HEK293 (cell line): ENCODE data around the gene PGA5.

Experiments
- CTCF ChIA-PET: fragments of 350-600 bp; formaldehyde crosslinking; extraction: SDS; loops from one replicate; lab custom pipeline; 2021; ENCODE audit warnings: antibody characterized with exemption; lab: Yijun Ruan, JAX
- POLR2A ChIA-PET: fragments of 300-600 bp; formaldehyde crosslinking; extraction: SDS; loops from one replicate; lab custom pipeline; 2020; ENCODE audit warnings: antibody characterized with exemption, inconsistent platforms; lab: Yijun Ruan, JAX
- H3K27ac ChIP-seq: fragments of 200-500 bp; sonication (Bioruptor generic); 2 replicates; pipeline ENCODE4 v1.5.1; 2014; ENCODE audit warnings: low read depth, low read length, control low read depth, inconsistent platforms; ENCODE audit errors: extremely low read depth
- H3K36me3 ChIP-seq, 2 experiments: fragments of 200-500 bp in 1 of 2; sonication (Bioruptor generic) in 1 of 2; 1 replicate in 1 of 2; 2 replicates in 1 of 2; pipeline ENCODE4 v1.5.1; 2014 to 2017; ENCODE audit warnings: inconsistent platforms in 2 of 2, low read length in 2 of 2; ENCODE audit not compliant: control insufficient read depth in 2 of 2, insufficient read depth in 1 of 2
- H3K4me1 ChIP-seq: fragments of 200-500 bp; sonication (Bioruptor generic); 2 replicates; pipeline ENCODE4 v1.5.1; 2014; ENCODE audit warnings: mild to moderate bottlenecking, low read length, inconsistent platforms; ENCODE audit not compliant: control insufficient read depth, insufficient read depth
- H3K4me3 ChIP-seq: 2 replicates; pipeline ENCODE4 v1.5.1; 2011; ENCODE audit warnings: low read depth, mild to moderate bottlenecking, control low read depth, low read length, moderate library complexity
- H3K9me3 ChIP-seq: fragments of 200-500 bp; sonication (Bioruptor generic); 2 replicates; pipeline ENCODE4 v1.5.1; 2014; ENCODE audit warnings: low read depth, low read length, inconsistent platforms; ENCODE audit not compliant: control insufficient read depth, insufficient read depth
- ATF2 ChIP-seq: fragments of 450-650 bp; formaldehyde crosslinking; IDR thresholded peaks from 2 replicates; pipeline ENCODE4 v1.5.1; 2016; ENCODE audit warnings: missing biosample characterization, missing genetic modification characterization, low read depth
- BCL11B ChIP-seq: fragments of 450-650 bp; formaldehyde crosslinking; IDR thresholded peaks from 2 replicates; pipeline ENCODE4 v1.5.1; 2016; ENCODE audit warnings: low read depth, missing biosample characterization, missing genetic modification characterization
- EGR2 ChIP-seq: fragments of 450-650 bp; formaldehyde crosslinking; IDR thresholded peaks from 2 replicates; pipeline ENCODE4 v1.5.1; 2016; ENCODE audit warnings: low read depth, missing biosample characterization, missing genetic modification characterization
- HOXD13 ChIP-seq: sonication (generic); formaldehyde crosslinking; IDR thresholded peaks from 2 replicates; pipeline ENCODE4 v1.8.0; 2022; ENCODE audit warnings: missing genetic modification reagents, borderline replicate concordance
- INSM2 ChIP-seq: fragments of 450-650 bp; formaldehyde crosslinking; IDR thresholded peaks from 2 replicates; pipeline ENCODE4 v1.5.1; 2016; ENCODE audit warnings: missing biosample characterization, missing genetic modification characterization
- OSR2 ChIP-seq: fragments of 450-650 bp; formaldehyde crosslinking; IDR thresholded peaks from 2 replicates; pipeline ENCODE4 v1.5.1; 2016; ENCODE audit warnings: missing biosample characterization, missing genetic modification characterization
- PBX3 ChIP-seq: sonication (generic); formaldehyde crosslinking; IDR thresholded peaks from 2 replicates; pipeline ENCODE4 v1.8.1; 2022; ENCODE audit warnings: mild to moderate bottlenecking, moderate library complexity, missing genetic modification reagents
- SCRT2 ChIP-seq: fragments of 450-650 bp; formaldehyde crosslinking; IDR thresholded peaks from 2 replicates; pipeline ENCODE4 v1.5.1; 2016; ENCODE audit warnings: missing biosample characterization, missing genetic modification characterization
- ZBTB20 ChIP-seq: fragments of 450-650 bp; formaldehyde crosslinking; IDR thresholded peaks from 2 replicates; pipeline ENCODE4 v1.5.1; 2016; ENCODE audit warnings: missing biosample characterization, missing genetic modification characterization
- ZBTB48 ChIP-seq: fragments of 450-650 bp; formaldehyde crosslinking; IDR thresholded peaks from 2 replicates; pipeline ENCODE4 v1.5.1; 2016; ENCODE audit warnings: missing biosample characterization, missing genetic modification characterization
- ZFHX2 ChIP-seq: fragments of 450-650 bp; formaldehyde crosslinking; conservative IDR thresholded peaks from 2 replicates; pipeline ENCODE4 v1.5.1; 2016; ENCODE audit warnings: missing biosample characterization, missing genetic modification characterization
- ZNF19 ChIP-seq: fragments of 450-650 bp; formaldehyde crosslinking; IDR thresholded peaks from 2 replicates; pipeline ENCODE4; 2016; ENCODE audit warnings: missing biosample characterization, missing genetic modification characterization, low read depth
- ZNF211 ChIP-seq: fragments of 450-650 bp; formaldehyde crosslinking; IDR thresholded peaks from 2 replicates; pipeline ENCODE4 v1.5.1; 2016; ENCODE audit warnings: low read depth, missing biosample characterization, missing genetic modification characterization
- ZNF223 ChIP-seq: fragments of 450-650 bp; formaldehyde crosslinking; IDR thresholded peaks from 2 replicates; pipeline ENCODE4 v1.5.1; 2016; ENCODE audit warnings: missing biosample characterization, missing genetic modification characterization
- ZNF239 ChIP-seq: fragments of 450-650 bp; formaldehyde crosslinking; IDR thresholded peaks from 2 replicates; pipeline ENCODE4 v1.5.1; 2016; ENCODE audit warnings: missing biosample characterization, missing genetic modification characterization
- ZNF248 ChIP-seq: fragments of 450-650 bp; formaldehyde crosslinking; IDR thresholded peaks from 2 replicates; pipeline ENCODE4 v1.5.1; 2017; ENCODE audit warnings: missing biosample characterization, missing genetic modification characterization
- ZNF394 ChIP-seq: fragments of 450-650 bp; formaldehyde crosslinking; IDR thresholded peaks from 2 replicates; pipeline ENCODE4 v1.5.1; 2016; ENCODE audit warnings: missing biosample characterization, missing genetic modification characterization, mild to moderate bottlenecking, moderate library complexity, borderline replicate concordance
- ZNF404 ChIP-seq: fragments of 450-650 bp; formaldehyde crosslinking; IDR thresholded peaks from 2 replicates; pipeline ENCODE4 v1.5.1; 2017; ENCODE audit warnings: missing biosample characterization, missing genetic modification characterization
- ZNF514 ChIP-seq: fragments of 450-650 bp; formaldehyde crosslinking; IDR thresholded peaks from 2 replicates; pipeline ENCODE4 v1.5.1; 2016; ENCODE audit warnings: missing biosample characterization, missing genetic modification characterization
- ZNF549 ChIP-seq: fragments of 450-650 bp; IDR thresholded peaks from 2 replicates; pipeline ENCODE4 v1.5.1; 2018; ENCODE audit warnings: missing biosample characterization, missing genetic modification characterization, mild to moderate bottlenecking, inconsistent platforms, moderate library complexity
- ZNF623 ChIP-seq: fragments of 450-650 bp; formaldehyde crosslinking; IDR thresholded peaks from 2 replicates; pipeline ENCODE4 v1.5.1; 2016; ENCODE audit warnings: missing biosample characterization, missing genetic modification characterization
- ZNF660 ChIP-seq: fragments of 450-650 bp; IDR thresholded peaks from 2 replicates; pipeline ENCODE4 v1.5.1; 2018; ENCODE audit warnings: missing biosample characterization, mild to moderate bottlenecking, missing genetic modification characterization
- ZNF707 ChIP-seq: fragments of 450-650 bp; formaldehyde crosslinking; IDR thresholded peaks from 2 replicates; pipeline ENCODE4 v1.5.1; 2016; ENCODE audit warnings: missing biosample characterization, missing genetic modification characterization
- ZNF747 ChIP-seq: fragments of 450-650 bp; formaldehyde crosslinking; IDR thresholded peaks from 2 replicates; pipeline ENCODE4 v1.5.1; 2016; ENCODE audit warnings: missing biosample characterization, missing genetic modification characterization
- ZNF776 ChIP-seq: fragments of 450-650 bp; formaldehyde crosslinking; IDR thresholded peaks from 2 replicates; pipeline ENCODE4 v1.5.0; 2017; ENCODE audit warnings: missing biosample characterization, missing genetic modification characterization, borderline replicate concordance
- ZSCAN16 ChIP-seq: fragments of 450-650 bp; formaldehyde crosslinking; IDR thresholded peaks from 2 replicates; pipeline ENCODE4 v1.5.1; 2016; ENCODE audit warnings: missing biosample characterization, missing genetic modification characterization
- ZSCAN5A ChIP-seq: fragments of 450-650 bp; formaldehyde crosslinking; IDR thresholded peaks from 2 replicates; pipeline ENCODE4 v1.5.1; 2016; ENCODE audit warnings: missing biosample characterization, missing genetic modification characterization

Gene PGA5

GRCh38 chr11:61297746-61298145, 56.8 kb downstream of the PGA5 start:
- ChIA-PET CTCF (interaction anchor here (0.7 to 1.5 kb wide), 3 partner anchors 9 to 39 kb away, joined by 3 read pairs; no protein-coding TSS in a partner anchor), POLR2A (interaction anchor here (0.6 kb wide), 1 partner anchor 36 kb away, joined by 3 read pairs; no protein-coding TSS in a partner anchor)
- no peak for TF ChIP-seq ZNF394 (tag by site-specific recombination)
- no peak for TF ChIP-seq ZNF623 (tag by site-specific recombination)
- no peak for TF ChIP-seq ATF2 (tag by site-specific recombination)
- peak; percentile 82 for TF ChIP-seq ZFHX2 (tag by site-specific recombination)
- 0 out of 2 replicates have a peak, but pooled peaks have one; percentile 18 for TF ChIP-seq ZNF660
- no peak for TF ChIP-seq ZNF211 (tag by site-specific recombination)
- TF ChIP-seq EGR2 (tag by site-specific recombination) = peak; percentile 35
- peak; percentile 86 for TF ChIP-seq ZBTB48 (tag by site-specific recombination)
- TF ChIP-seq ZNF19 = no peak
- TF ChIP-seq ZNF239 (tag by site-specific recombination) = no peak
- TF ChIP-seq ZSCAN5A (tag by site-specific recombination) = no peak
- TF ChIP-seq ZSCAN16 (tag by site-specific recombination) = no peak
- no peak for TF ChIP-seq BCL11B
- TF ChIP-seq ZNF549 (tag by site-specific recombination) = no peak
- 0 out of 2 replicates have a peak, but pooled peaks have one; percentile 20 for TF ChIP-seq ZBTB20 (tag by site-specific recombination)
- H3K4me1 ChIP-seq = no peaks in the 10 kb centered on the region; the same call in 1 of the 2 replicates
- H3K36me3 ChIP-seq = peaks cover 5 to 60% of the 10 kb centered on the region in 2 experiments; a peak in 2 of 3 replicates
- peak overlapping the region; percentile 25; the same call in 1 of the 2 replicates for H3K27ac ChIP-seq
- H3K4me3 ChIP-seq = no peak overlapping the region
- no peaks in the 10 kb centered on the region for H3K9me3 ChIP-seq

GRCh38 chr11:61298663-61299244, 57.8 kb downstream of the PGA5 start:
- H3K27ac ChIP-seq = no peak overlapping the region
- peaks cover 5 to 70% of the 10 kb centered on the region in 2 experiments; a peak in 2 of 3 replicates for H3K36me3 ChIP-seq
- ChIA-PET CTCF (interaction anchor here (0.6 to 1.5 kb wide), 4 partner anchors 38 to 132 kb away, joined by 3 to 4 read pairs (median 3); no protein-coding TSS in a partner anchor), POLR2A (interaction anchor here (2.1 kb wide), 1 partner anchor 63 kb away, joined by 5 read pairs; the partner anchor contains the start of genes CYB561A3 and TMEM138)
- H3K4me1 ChIP-seq = no peaks in the 10 kb centered on the region; the same call in 1 of the 2 replicates
- no peaks in the 10 kb centered on the region for H3K9me3 ChIP-seq
- H3K4me3 ChIP-seq = no peak overlapping the region
- TF ChIP-seq ZNF248 (tag by site-specific recombination) = no peak
- no peak for TF ChIP-seq ZNF19
- no peak for TF ChIP-seq EGR2 (tag by site-specific recombination)
- no peak for TF ChIP-seq ZNF211 (tag by site-specific recombination)
- TF ChIP-seq ZNF747 (tag by site-specific recombination) = no peak
- TF ChIP-seq ZNF404 (tag by site-specific recombination) = no peak
- TF ChIP-seq HOXD13 (CRISPR knock-in tag) = no peak
- TF ChIP-seq INSM2 = no peak
- no peak for TF ChIP-seq ZNF223 (tag by site-specific recombination)
- TF ChIP-seq OSR2 (tag by site-specific recombination) = no peak
- no peak for TF ChIP-seq SCRT2 (tag by site-specific recombination)
- no peak for TF ChIP-seq ZNF514 (tag by site-specific recombination)
- TF ChIP-seq ZNF776 (tag by site-specific recombination) = no peak
- no peak for TF ChIP-seq PBX3
- no peak for TF ChIP-seq ZNF707 (tag by site-specific recombination)
- TF ChIP-seq, all 188 proteins: peak for 0
